Gastrocnemius medialis (tissue), 4 donors: Measurements from ENCODE around the gene CYP3A5. TPM values are rescaled to one million over a fixed set of nuclear protein-coding genes. Genes with fewer than 3 reads are reported as not detected.

ENCODE experiments used
- ATAC-seq, 2 donors: fragments of 150-250 bp; one replicate each; pipeline ENCODE4 v1.9.1; 2016
- DNase-seq, 2 donors: peaks; one replicate each; pipeline ENCODE4 v3.0.0-alpha.2; 2019
- H3K27ac ChIP-seq, 4 donors: fragments of 200-600 bp; sonication (generic); 1 replicate in 1 of 4; 2 replicates in 3 of 4; pipeline ENCODE4 v1.5.1; 2016 to 2018; ENCODE audit warnings: mild to moderate bottlenecking in 2 of 4, moderate library complexity in 1 of 4
- H3K27me3 ChIP-seq, 3 donors: fragments of 200-600 bp; sonication (generic) in 2 of 3; 1 replicate in 1 of 3; 2 replicates in 2 of 3; pipeline versions ENCODE4 v1.5.1 to v1.6.0; 2016 to 2019; ENCODE audit warnings: mild to moderate bottlenecking in 1 of 3, moderate library complexity in 1 of 3
- H3K36me3 ChIP-seq, 2 donors: fragments of 200-600 bp; sonication (generic) in 1 of 2; one replicate each; pipeline ENCODE4 v1.5.1; 2017 to 2018
- H3K4me1 ChIP-seq, 2 donors: fragments of 200-600 bp; sonication (generic) in 1 of 2; one replicate each; pipeline ENCODE4 v1.5.1; 2016 to 2017; ENCODE audit warnings: mild to moderate bottlenecking in 2 of 2
- H3K4me3 ChIP-seq, 4 donors: fragments of 200-600 bp; sonication (generic) in 3 of 4; 1 replicate in 1 of 4; 2 replicates in 3 of 4; pipeline ENCODE4 v1.5.1; 2016 to 2019; ENCODE audit warnings: mild to moderate bottlenecking in 2 of 4
- H3K9me3 ChIP-seq, 3 donors: fragments of 200-600 bp; sonication (generic) in 2 of 3; 1 replicate in 1 of 3; 2 replicates in 2 of 3; pipeline ENCODE4 v1.5.1; 2016 to 2019
- POLR2A ChIP-seq, 2 donors: fragments of 450-650 bp; IDR thresholded peaks; one replicate each; pipeline ENCODE4 v1.6.1; 2017; ENCODE audit warnings: antibody characterized with exemption in 2 of 2, mild to moderate bottlenecking in 2 of 2, moderate library complexity in 2 of 2
- in situ Hi-C, 4 donors: fragments of 200-750 bp; cut with MboI; loops; one replicate each; pipeline versions ENCODE4 v1.15.0 to v1.8.0; 2017; ENCODE audit warnings: low sequenced_read_pairs in 4 of 4
- intact Hi-C: fragments of 100-400 bp; cut with DNase I; formaldehyde crosslinking; loops from one replicate; pipeline ENCODE4 v1.15.1; 2023; ENCODE audit warnings: low total_unique reads
- total RNA-seq, 4 donors: library from RNA; depleted of rRNA; stranded (reverse); fragments of >200 nt; gene quantifications; one replicate each; pipeline versions ENCODE4 v1.1.0 to v1.2.3, GENCODE V29; 2016
- TF ChIP-seq, protein P1 (sequence below), 5 experiments: fragments of 450-650 bp in 3 of 5; fragments of 200-600 bp in 2 of 5; sonication (generic) in 2 of 5; IDR thresholded peaks in 4 of 5; conservative IDR thresholded peaks in 1 of 5; 1 replicate in 4 of 5; 2 replicates in 1 of 5; pipeline ENCODE4 v1.5.1; 2016 to 2019; ENCODE audit warnings: antibody characterized with exemption in 5 of 5, mild to moderate bottlenecking in 3 of 5, moderate library complexity in 3 of 5

Gene CYP3A5
- total RNA-seq, 4 donors from 2014 or later: 0.70 to 9.2 (median 1.8) TPM; not detected in 1

DNA sequence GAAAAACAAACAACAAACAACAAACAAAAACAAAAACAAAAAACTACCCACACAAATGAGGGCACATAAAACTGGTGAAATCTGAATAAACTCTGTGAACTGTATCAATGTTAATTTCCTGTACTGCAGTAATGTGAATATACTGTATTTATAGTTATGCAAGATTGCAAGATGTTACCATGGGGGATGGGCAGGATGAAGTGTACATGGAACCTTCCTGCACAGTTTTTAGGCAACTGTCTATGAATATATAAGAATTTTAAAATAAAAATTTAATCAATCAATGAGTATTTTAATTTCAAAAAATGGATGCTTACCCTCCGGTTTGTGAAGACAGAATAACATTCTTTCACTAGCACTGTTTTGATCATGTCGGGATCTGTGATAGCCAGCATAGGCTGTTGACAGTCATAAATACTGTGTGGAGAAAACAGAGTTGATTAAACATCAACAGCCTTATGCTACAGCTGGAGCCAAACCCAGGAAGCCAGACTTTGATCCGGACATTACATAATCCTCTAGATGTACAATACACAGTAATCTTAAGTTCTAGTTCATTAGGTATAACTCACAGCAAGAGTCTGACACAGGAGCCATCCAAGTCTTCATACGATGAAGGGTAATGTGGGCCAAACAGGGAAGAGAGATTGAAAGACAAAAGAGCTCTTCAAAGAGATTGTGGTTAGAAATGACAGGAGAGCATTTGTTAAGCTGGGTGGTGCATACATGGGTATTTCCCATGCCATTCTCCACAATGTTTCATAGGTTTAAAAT is 40.4 kb upstream of the CYP3A5 start:
- no peaks in the 10 kb centered on the region for H3K9me3 ChIP-seq
- H3K4me3 ChIP-seq: no peak overlapping the region
- in situ Hi-C loops: no loop called here
- no peak for DNase-seq
- no peaks in the 10 kb centered on the region for H3K36me3 ChIP-seq
- H3K27ac ChIP-seq: no peak overlapping the region
- intact Hi-C loops: no loop called here
- TF ChIP-seq, protein P1, sequence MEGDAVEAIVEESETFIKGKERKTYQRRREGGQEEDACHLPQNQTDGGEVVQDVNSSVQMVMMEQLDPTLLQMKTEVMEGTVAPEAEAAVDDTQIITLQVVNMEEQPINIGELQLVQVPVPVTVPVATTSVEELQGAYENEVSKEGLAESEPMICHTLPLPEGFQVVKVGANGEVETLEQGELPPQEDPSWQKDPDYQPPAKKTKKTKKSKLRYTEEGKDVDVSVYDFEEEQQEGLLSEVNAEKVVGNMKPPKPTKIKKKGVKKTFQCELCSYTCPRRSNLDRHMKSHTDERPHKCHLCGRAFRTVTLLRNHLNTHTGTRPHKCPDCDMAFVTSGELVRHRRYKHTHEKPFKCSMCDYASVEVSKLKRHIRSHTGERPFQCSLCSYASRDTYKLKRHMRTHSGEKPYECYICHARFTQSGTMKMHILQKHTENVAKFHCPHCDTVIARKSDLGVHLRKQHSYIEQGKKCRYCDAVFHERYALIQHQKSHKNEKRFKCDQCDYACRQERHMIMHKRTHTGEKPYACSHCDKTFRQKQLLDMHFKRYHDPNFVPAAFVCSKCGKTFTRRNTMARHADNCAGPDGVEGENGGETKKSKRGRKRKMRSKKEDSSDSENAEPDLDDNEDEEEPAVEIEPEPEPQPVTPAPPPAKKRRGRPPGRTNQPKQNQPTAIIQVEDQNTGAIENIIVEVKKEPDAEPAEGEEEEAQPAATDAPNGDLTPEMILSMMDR (IDR thresholded peaks at IDR 0.05 in 4 of 5, conservative IDR thresholded peaks at IDR 0.05 in 1 of 5): no peak
- TF ChIP-seq POLR2A (IDR thresholded peaks at IDR 0.05): no peak
- no peaks in the 10 kb centered on the region for H3K27me3 ChIP-seq
- no peak for ATAC-seq
- no peaks in the 10 kb centered on the region for H3K4me1 ChIP-seq

DNA sequence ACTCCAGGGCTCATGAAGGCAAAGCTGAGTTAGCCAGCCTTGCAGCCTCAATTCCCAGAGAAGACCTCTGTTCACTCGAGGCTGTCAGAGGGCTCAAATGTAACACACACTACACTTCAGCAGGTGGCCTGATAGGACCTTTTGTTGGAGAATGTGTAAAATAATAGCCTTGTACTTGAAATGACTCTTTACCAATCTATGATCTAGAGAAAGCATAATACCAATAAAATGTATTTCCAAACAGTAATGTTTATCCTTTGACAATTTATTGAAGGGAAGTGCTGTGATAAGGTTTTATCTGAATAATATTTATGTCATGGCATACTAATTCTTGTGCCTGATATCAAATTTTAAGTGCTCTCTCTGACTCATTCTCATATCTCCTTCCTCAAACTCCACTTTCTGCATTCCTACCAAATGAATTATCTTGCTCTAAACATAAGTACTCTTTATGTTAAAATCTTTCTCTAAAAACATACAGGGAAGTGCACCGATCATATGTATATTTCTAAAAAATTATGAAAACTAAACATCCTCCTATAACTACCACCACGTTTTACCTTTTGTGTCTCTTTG is 34.3 kb upstream of the CYP3A5 start:
- H3K4me3 ChIP-seq: no peak overlapping the region
- DNase-seq (no peak), ATAC-seq (no peak)
- no peaks in the 10 kb centered on the region for H3K9me3 ChIP-seq
- H3K4me1 ChIP-seq: no peaks in the 10 kb centered on the region
- TF ChIP-seq, protein P1 (IDR thresholded peaks at IDR 0.05 in 4 of 5, conservative IDR thresholded peaks at IDR 0.05 in 1 of 5): no peak
- TF ChIP-seq POLR2A (IDR thresholded peaks at IDR 0.05): no peak
- H3K27ac ChIP-seq: no peak overlapping the region
- in situ Hi-C loops (no loop called here), intact Hi-C loops (no loop called here)
- no peaks in the 10 kb centered on the region for H3K27me3 ChIP-seq
- H3K36me3 ChIP-seq: peaks cover 0 to 9% of the 10 kb centered on the region in 2 donors

DNA sequence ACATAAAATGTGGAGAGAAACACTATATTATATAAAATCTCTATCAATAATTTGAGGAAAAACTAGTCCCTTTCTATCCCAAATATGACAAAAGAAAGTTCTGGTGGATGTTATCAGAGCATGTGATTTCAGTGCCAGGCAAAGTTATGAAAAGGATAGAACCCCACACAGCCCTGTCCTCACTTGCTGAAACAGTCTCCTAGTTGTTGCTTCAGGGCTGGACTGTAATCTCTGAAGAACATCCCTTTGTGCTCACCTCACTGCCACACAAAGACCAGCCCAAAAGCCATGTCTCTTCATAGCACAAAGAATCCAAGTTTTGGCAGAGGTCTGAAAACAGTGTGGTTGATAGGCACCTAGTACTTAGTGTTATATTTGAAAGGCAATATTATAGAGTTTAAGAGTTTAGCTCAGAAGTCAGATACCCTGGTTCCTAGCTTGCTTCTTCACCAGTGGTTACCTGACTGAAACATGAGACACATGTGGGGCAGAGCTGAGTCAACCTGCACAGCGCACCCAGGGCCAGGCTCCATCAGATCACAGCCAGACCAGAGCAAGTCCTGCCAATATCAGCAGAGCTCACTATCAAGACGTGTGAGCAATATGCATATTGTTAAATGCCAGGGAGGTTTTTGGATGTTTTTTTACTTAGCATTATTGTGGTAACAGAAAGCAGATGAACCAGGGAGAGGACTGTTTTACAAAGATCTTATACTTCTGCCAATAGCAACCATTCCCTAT is 30.2 kb upstream of the CYP3A5 start:
- H3K36me3 ChIP-seq: peaks cover 0 to 9% of the 10 kb centered on the region in 2 donors
- ATAC-seq: peak; percentile 45 to 87

DNA sequence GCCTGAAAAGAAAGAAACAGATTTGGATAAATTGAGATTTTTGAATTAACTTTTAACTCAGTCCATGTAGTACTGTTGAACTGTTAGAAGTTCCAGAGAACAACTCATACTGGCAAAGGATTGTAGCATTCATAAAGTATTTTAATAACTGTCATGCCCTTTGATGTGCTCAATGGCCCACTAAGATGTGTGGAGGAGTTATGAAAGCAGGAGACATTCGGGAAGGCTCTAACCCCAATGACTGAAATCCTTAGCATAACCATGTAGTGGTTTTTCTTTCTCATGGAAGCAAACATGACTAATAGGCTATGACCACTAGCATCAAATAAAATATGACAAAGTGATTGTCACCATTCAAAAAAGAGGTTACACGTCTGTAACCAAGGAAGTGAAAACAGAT is 29.5 kb upstream of the CYP3A5 start:
- no peaks in the 10 kb centered on the region for H3K27me3 ChIP-seq
- no peak overlapping the region for H3K27ac ChIP-seq
- H3K36me3 ChIP-seq: peaks cover 0 to 9% of the 10 kb centered on the region in 2 donors
- TF ChIP-seq, protein P1 (IDR thresholded peaks at IDR 0.05 in 4 of 5, conservative IDR thresholded peaks at IDR 0.05 in 1 of 5): no peak
- TF ChIP-seq POLR2A (IDR thresholded peaks at IDR 0.05): no peak
- no peak overlapping the region for H3K4me3 ChIP-seq
- in situ Hi-C loops: no loop called here
- DNase-seq: no peak
- intact Hi-C loops: no loop called here
- H3K4me1 ChIP-seq: no peaks in the 10 kb centered on the region
- H3K9me3 ChIP-seq: no peaks in the 10 kb centered on the region
- no peak for ATAC-seq

More for the DNA sequence above, 30.2 kb upstream of the CYP3A5 start:
- no peak overlapping the region for H3K27ac ChIP-seq
- no peak overlapping the region for H3K4me3 ChIP-seq
- no peaks in the 10 kb centered on the region for H3K27me3 ChIP-seq
- no peak for DNase-seq
- no peaks in the 10 kb centered on the region for H3K4me1 ChIP-seq
- TF ChIP-seq, protein P1 (IDR thresholded peaks at IDR 0.05 in 4 of 5, conservative IDR thresholded peaks at IDR 0.05 in 1 of 5): no peak
- TF ChIP-seq POLR2A (IDR thresholded peaks at IDR 0.05): no peak
- in situ Hi-C loops (no loop called here), intact Hi-C loops (no loop called here)
- no peaks in the 10 kb centered on the region for H3K9me3 ChIP-seq
